NB4 (cell line): ENCODE data around the gene GNPTAB.
A peak's percentile ranks its signal among the peaks of the same experiment; 100 is the strongest.

Experiments used
- CTCF ChIP-seq: IDR thresholded peaks from one replicate; pipeline ENCODE4 v1.5.1; 2012; ENCODE audit warnings: low read depth, low read length
- POLR2A ChIP-seq: IDR thresholded peaks from 2 replicates; pipeline ENCODE4 v1.6.1; 2011; ENCODE audit warnings: mild to moderate bottlenecking; ENCODE audit not compliant: insufficient read length; ENCODE audit errors: extremely low read depth

GRCh38 chr12:101823891-101824290 is 6.9 kb downstream of the GNPTAB start:
- peak; percentile 37 for TF ChIP-seq CTCF
- no peak for TF ChIP-seq POLR2A
